H1 (cell line): ENCODE results near the gene GPC2. TPM values are rescaled to one million over a fixed set of nuclear protein-coding genes. Genes with fewer than 3 reads are reported as not detected.
A peak's percentile ranks its signal among the peaks of the same experiment; 100 is the strongest.

Source experiments
- CTCF ChIA-PET: fragments of 300-600 bp; sonication (Branson Sonifier 250); formaldehyde crosslinking; loops from one replicate; lab custom pipeline; 2021; ENCODE audit not compliant: partially characterized antibody; lab: Charles Lee
- POLR2A ChIA-PET: fragments of 300-600 bp; sonication (Branson Sonifier 250); formaldehyde crosslinking; loops from one replicate; lab custom pipeline; 2021; ENCODE audit warnings: inconsistent platforms; ENCODE audit not compliant: partially characterized antibody; lab: Charles Lee
- DNase-seq, 2 experiments: peaks; one replicate each; pipeline versions ENCODE4 v3.0.0 to v3.0.0-alpha.2; 2010 to 2022; ENCODE audit warnings: low spot score in 2 of 2, low read depth in 1 of 2, mixed read lengths in 1 of 2
- FAIRE-seq: peaks from 2 replicates; lab custom pipeline; 2011; peaks lifted over from hg19 to GRCh38; lab: Jason Lieb, UNC
- H2AFZ ChIP-seq: 2 replicates; pipeline ENCODE4 v1.8.1; 2012; ENCODE audit warnings: low read length, inconsistent platforms
- H2AK5ac ChIP-seq: 2 replicates; pipeline ENCODE4 v1.6.1; 2013; ENCODE audit warnings: low read depth, low read length
- H2BK120ac ChIP-seq: replicated peaks from 2 replicates; pipeline ENCODE3; 2013; ENCODE audit warnings: low read depth, low read length, inconsistent platforms
- H2BK12ac ChIP-seq: 2 replicates; pipeline ENCODE4 v1.6.1; 2013; ENCODE audit warnings: low read depth, low read length
- H2BK15ac ChIP-seq: 2 replicates; pipeline ENCODE4 v1.6.1; 2013; ENCODE audit warnings: low read length
- H2BK20ac ChIP-seq: 2 replicates; pipeline ENCODE4 v1.6.1; 2013; ENCODE audit warnings: low read length
- H2BK5ac ChIP-seq: 2 replicates; pipeline ENCODE4 v1.6.1; 2013; ENCODE audit warnings: low read depth, low read length
- H3K14ac ChIP-seq: 2 replicates; pipeline ENCODE4 v1.6.1; 2013; ENCODE audit warnings: inconsistent platforms; ENCODE audit not compliant: insufficient read length
- H3K18ac ChIP-seq: 2 replicates; pipeline ENCODE4 v1.6.1; 2013; ENCODE audit warnings: low read length; ENCODE audit errors: extremely low read depth
- H3K23ac ChIP-seq: 2 replicates; pipeline ENCODE4 v1.6.1; 2013; ENCODE audit warnings: inconsistent platforms; ENCODE audit not compliant: insufficient read length
- H3K23me2 ChIP-seq: 2 replicates; pipeline ENCODE4 v1.6.1; 2013; ENCODE audit warnings: low read depth, low read length
- H3K27ac ChIP-seq: 2 replicates; pipeline ENCODE4 v1.6.1; 2011; ENCODE audit warnings: low read depth, low read length, inconsistent platforms
- H3K27me3 ChIP-seq, 4 experiments: replicated peaks in 1 of 4; 1 replicate in 1 of 4; 2 replicates in 3 of 4; pipeline versions ENCODE4 v1.6.1 to v1.8.1; 2011 to 2013; ENCODE audit warnings: low read length in 3 of 4, mild to moderate bottlenecking in 3 of 4, inconsistent platforms in 2 of 4, mixed read lengths in 2 of 4, moderate library complexity in 1 of 4; ENCODE audit not compliant: control insufficient read depth in 3 of 4, insufficient read depth in 3 of 4; ENCODE audit errors: extremely low read depth in 1 of 4
- H3K36me3 ChIP-seq, 4 experiments: 2 replicates each; pipeline versions ENCODE4 v1.6.1 to v1.8.1; 2011 to 2013; ENCODE audit warnings: mild to moderate bottlenecking in 4 of 4, low read length in 3 of 4, moderate library complexity in 2 of 4, control low read depth in 1 of 4, inconsistent platforms in 1 of 4; ENCODE audit not compliant: insufficient read depth in 4 of 4, control insufficient read depth in 2 of 4
- H3K4ac ChIP-seq: replicated peaks from 2 replicates; pipeline ENCODE3; 2013; ENCODE audit warnings: low read length, low read depth, mixed read lengths, inconsistent platforms; ENCODE audit not compliant: insufficient read length
- H3K4me1 ChIP-seq, 4 experiments: replicated peaks in 1 of 4; 1 replicate in 1 of 4; 2 replicates in 3 of 4; pipeline versions ENCODE4 v1.6.1 to v1.8.1; 2011 to 2013; ENCODE audit warnings: low read length in 3 of 4, inconsistent platforms in 2 of 4, mixed read lengths in 1 of 4; ENCODE audit not compliant: insufficient read depth in 4 of 4, control insufficient read depth in 3 of 4
- H3K4me2 ChIP-seq, 2 experiments: 2 replicates each; pipeline versions ENCODE4 v1.6.1 to v1.8.1; 2011 to 2013; ENCODE audit warnings: low read depth in 2 of 2, low read length in 2 of 2, control low read depth in 1 of 2, inconsistent platforms in 1 of 2, mild to moderate bottlenecking in 1 of 2; ENCODE audit not compliant: insufficient read depth in 1 of 2
- H3K4me3 ChIP-seq, 4 experiments: fragments of 200-600, 300-600 bp in 1 of 4; sonication (generic), shearing (Covaris generic), sonication (Bioruptor Twin) in 1 of 4; 2 replicates each; pipeline versions ENCODE4 v1.5.1 to v1.8.1; 2011 to 2016; ENCODE audit warnings: low read length in 4 of 4, low read depth in 3 of 4, control low read depth in 2 of 4, inconsistent platforms in 2 of 4, mild to moderate bottlenecking in 2 of 4, mixed read lengths in 1 of 4, moderate library complexity in 1 of 4; ENCODE audit not compliant: insufficient read depth in 2 of 4; ENCODE audit errors: extremely low read depth in 1 of 4
- H3K56ac ChIP-seq: replicated peaks from 2 replicates; pipeline ENCODE3; 2013; ENCODE audit warnings: low read depth, mild to moderate bottlenecking, mixed read lengths, low read length, inconsistent platforms; ENCODE audit not compliant: insufficient read length
- H3K79me1 ChIP-seq: 2 replicates; pipeline ENCODE4 v1.6.1; 2013; ENCODE audit warnings: low read depth, low read length, control low read depth
- H3K79me2 ChIP-seq, 2 experiments: 2 replicates each; pipeline versions ENCODE4 v1.6.1 to v1.8.1; 2012 to 2013; ENCODE audit warnings: low read length in 2 of 2, mild to moderate bottlenecking in 2 of 2, inconsistent platforms in 1 of 2; ENCODE audit not compliant: insufficient read depth in 2 of 2, control insufficient read depth in 1 of 2
- H3K9ac ChIP-seq, 4 experiments: replicated peaks in 1 of 4; 1 replicate in 1 of 4; 2 replicates in 3 of 4; pipeline versions ENCODE4 v1.6.1 to v1.8.1; 2011 to 2013; ENCODE audit warnings: low read depth in 3 of 4, low read length in 3 of 4, control low read depth in 2 of 4, mild to moderate bottlenecking in 2 of 4, moderate library complexity in 2 of 4, inconsistent platforms in 1 of 4; ENCODE audit errors: extremely low read depth in 1 of 4
- H3K9me3 ChIP-seq, 2 experiments: 2 replicates each; pipeline versions ENCODE4 v1.6.1 to v1.8.1; 2012 to 2013; ENCODE audit warnings: mild to moderate bottlenecking in 2 of 2, moderate library complexity in 2 of 2, control low read depth in 1 of 2, inconsistent platforms in 1 of 2, low read depth in 1 of 2, low read length in 1 of 2, mixed read lengths in 1 of 2; ENCODE audit not compliant: insufficient read depth in 2 of 2
- H4K20me1 ChIP-seq, 2 experiments: replicated peaks in 1 of 2; 2 replicates each; pipeline versions ENCODE3 to v1.8.1; 2011 to 2013; ENCODE audit warnings: inconsistent platforms in 2 of 2, low read length in 2 of 2, mild to moderate bottlenecking in 1 of 2; ENCODE audit not compliant: insufficient read depth in 2 of 2, control insufficient read depth in 1 of 2
- H4K5ac ChIP-seq: 2 replicates; pipeline ENCODE4 v1.6.1; 2013; ENCODE audit warnings: low read length, low read depth, mixed read lengths, inconsistent platforms; ENCODE audit not compliant: insufficient read length
- H4K8ac ChIP-seq: 2 replicates; pipeline ENCODE4 v1.8.0; 2013; ENCODE audit warnings: mild to moderate bottlenecking, moderate library complexity, low read length, inconsistent platforms; ENCODE audit not compliant: insufficient read depth; ENCODE audit errors: extremely low read depth
- H4K91ac ChIP-seq: replicated peaks from 2 replicates; pipeline ENCODE3; 2013; ENCODE audit warnings: low read length, mixed read lengths, inconsistent platforms; ENCODE audit not compliant: insufficient read length
- CHD2 ChIP-seq: IDR thresholded peaks from 2 replicates; pipeline ENCODE4 v1.6.1; 2012; ENCODE audit warnings: low read length, improper control_type of control experiment
- CREB1 ChIP-seq: IDR thresholded peaks from 2 replicates; pipeline ENCODE4 v1.6.1; 2012; ENCODE audit warnings: inconsistent platforms
- JUND ChIP-seq: IDR thresholded peaks from 2 replicates; pipeline ENCODE4 v1.6.1; 2011; ENCODE audit warnings: mild to moderate bottlenecking, improper control_type of control experiment, low read length
- RNF2 ChIP-seq: fragments of 200-900, 300-1000 bp; sonication (generic); IDR thresholded peaks from 2 replicates; pipeline ENCODE4 v1.7.1; 2016; ENCODE audit warnings: borderline replicate concordance, low read depth, mild to moderate bottlenecking, antibody characterized with exemption, low read length; ENCODE audit not compliant: poor library complexity, severe bottlenecking; ENCODE audit errors: missing control alignments
- SAP30 ChIP-seq: fragments of 300-600 bp; sonication (generic); IDR thresholded peaks from 2 replicates; pipeline ENCODE4 v1.7.1; 2012; ENCODE audit warnings: low read length, moderate library complexity, mild to moderate bottlenecking, inconsistent platforms; ENCODE audit not compliant: insufficient read depth, insufficient replicate concordance
- SIN3A ChIP-seq, 2 experiments: IDR thresholded peaks in 1 of 2; conservative IDR thresholded peaks in 1 of 2; 2 replicates each; pipeline ENCODE4 v1.6.1; 2011 to 2012; ENCODE audit warnings: low read length in 2 of 2, improper control_type of control experiment in 1 of 2, low read depth in 1 of 2, mild to moderate bottlenecking in 1 of 2
- TAF1 ChIP-seq: IDR thresholded peaks from 2 replicates; pipeline ENCODE4 v1.6.1; 2011; ENCODE audit warnings: mild to moderate bottlenecking, low read depth, low read length
- WGBS, 2 experiments: shearing (Covaris generic) in 1 of 2; methylation state at CpG; one replicate each; pipeline versions ENCODE4 v1.1.6 to v1.1.7; 2013 to 2015; ENCODE audit warnings: low lambda C conversion rate in 2 of 2, mixed read lengths in 2 of 2, inconsistent platforms in 1 of 2, low coverage in 1 of 2, missing lambda C conversion rate in 1 of 2; ENCODE audit not compliant: insufficient replicate concordance in 2 of 2, insufficient coverage in 1 of 2, insufficient read length in 1 of 2; ENCODE audit errors: extremely low coverage in 1 of 2, missing lambda C conversion rate in 1 of 2; 5-methylcytosine and 5-hydroxymethylcytosine counted together
- polyA plus RNA-seq, 7 experiments: library from polyadenylated mRNA; depleted of rRNA in 3 of 7; stranded (reverse) in 5 of 7; unstranded in 2 of 7; fragments of >200 nt in 5 of 7; fragments of 200-250 nt in 2 of 7; gene quantifications; 1 replicate in 5 of 7; 2 replicates in 1 of 7; 4 replicates in 1 of 7; pipeline versions ENCODE4 v1.2.1 to v1.2.3, GENCODE V29; 2011 to 2013; ENCODE audit warnings: missing spikeins in 2 of 7, mixed read lengths in 2 of 7
- total RNA-seq: library from RNA; stranded (reverse); fragmentation: NEBNext Ultra II Directional; extraction: Animal tissue kit (Norgen Biotek cat#: 25700); gene quantifications from 2 replicates; pipeline ENCODE4 v1.2.1, GENCODE V29; 2021

The GPC2 gene
- total and polyA plus RNA-seq, 2 of the 8 experiments (the other 6 are each of a cell fraction or from before 2014, with no cell fraction given): 25.3 to 44.8 TPM

- Histone ChIP-seq H2BK15ac (no peak overlapping the region), H3K9me3 (peaks cover 0 to 5% of the 10 kb centered on the region in 2 experiments; a peak in 1 of 4 replicates), H3K18ac (no peak overlapping the region; the same call in 1 of the 2 replicates), H4K8ac (peak overlapping the region; percentile 58; the same call in 1 of the 2 replicates), H3K4ac (no peak overlapping the region), H3K27ac (no peak overlapping the region), H3K27me3 (peaks cover 0 to 13% (median 9%) of the 10 kb centered on the region in 4 experiments; a peak in 6 of 7 replicates), H3K36me3 (peaks cover 0 to 8% (median 1%) of the 10 kb centered on the region in 4 experiments; a peak in 3 of 8 replicates), H3K56ac (no peak overlapping the region), H3K14ac (no peak overlapping the region), H2BK120ac (no peak overlapping the region), H4K5ac (no peak overlapping the region), H2AFZ (no peak overlapping the region), H3K4me1 (peaks cover 2 to 16% (median 11%) of the 10 kb centered on the region in 4 experiments), H2BK12ac (no peak overlapping the region), H2AK5ac (no peak overlapping the region), H3K79me2 (peaks cover 0 to 7% of the 10 kb centered on the region in 2 experiments; a peak in 2 of 4 replicates), H3K9ac (no peak overlapping the region; a peak in 1 of 7 replicates), H3K79me1 (no peaks in the 10 kb centered on the region; the same call in 1 of the 2 replicates), H3K23me2 (peaks cover 13% of the 10 kb centered on the region), H3K4me3 (no peak overlapping the region), H4K91ac (no peak overlapping the region), H2BK5ac (no peak overlapping the region), H2BK20ac (no peak overlapping the region), H3K4me2 (peak overlapping the region in 1 of 2 experiments; percentile 84; a peak in 1 of 4 replicates), H3K23ac (no peak overlapping the region), H4K20me1 (peaks cover 0 to 18% of the 10 kb centered on the region in 2 experiments)
- DNase-seq (no peak), FAIRE-seq (no peak)
- TF ChIP-seq SIN3A (conservative IDR thresholded peaks at IDR 0.05 in 1 of 2, IDR thresholded peaks at IDR 0.05 in 1 of 2; ENCODE audit: low read depth in 1 of 2, low read length in 2 of 2) (no peak), CREB1 (no peak), CHD2 (no peak), JUND (no peak), TAF1 (no peak), RNF2 (no peak), SAP30 (no peak)
- ChIA-PET CTCF (interaction anchor here (0.6 to 1.8 kb wide), 5 partner anchors 10 to 45 kb away, joined by 3 to 5 read pairs (median 4); no protein-coding TSS in a partner anchor), POLR2A (interaction anchor here (0.6 to 4.9 kb wide), 7 partner anchors 9 to 74 kb away, joined by 3 to 39 read pairs (median 3); partner anchors contain the start of genes AP4M1, GAL3ST4, LAMTOR4 and MCM7)
- 94% methylated on average over 13 of the region's 14 CpGs; no CpG with 5 or more reads in 1 of the 2 experiments for WGBS, 2 experiments
Measured at GRCh38 chr7:100175296-100175935, 1.8 kb downstream of the GPC2 start.
